NCI-H774 (cell line): ENCODE results near the gene SPSB3.

Source experiments
- DNase-seq: peaks from one replicate; lab custom pipeline; 2025; lab: John Stamatoyannopoulos, UW

Gene SPSB3

DNA sequence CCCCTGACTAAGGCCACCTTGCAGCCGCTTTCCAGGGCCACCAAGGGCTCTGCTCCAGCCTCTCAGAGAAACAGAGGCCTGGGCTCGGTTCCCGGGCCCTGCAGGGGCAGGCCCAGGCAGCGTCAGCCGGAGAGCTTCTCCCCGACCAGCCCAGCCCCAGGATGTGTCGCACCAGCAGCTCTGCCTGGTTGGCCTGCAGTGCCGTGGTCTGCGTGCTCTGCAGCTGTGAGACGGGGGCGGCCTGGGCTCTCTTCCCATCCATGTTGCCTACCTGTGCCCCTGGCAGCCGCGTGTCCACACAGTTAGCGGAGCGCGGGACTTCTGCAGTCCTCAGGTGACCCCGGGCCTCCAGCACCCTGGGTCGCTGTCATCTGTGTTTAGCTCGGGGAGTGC, 6.3 kb upstream of the SPSB3 start:
- no peak for DNase-seq

DNA sequence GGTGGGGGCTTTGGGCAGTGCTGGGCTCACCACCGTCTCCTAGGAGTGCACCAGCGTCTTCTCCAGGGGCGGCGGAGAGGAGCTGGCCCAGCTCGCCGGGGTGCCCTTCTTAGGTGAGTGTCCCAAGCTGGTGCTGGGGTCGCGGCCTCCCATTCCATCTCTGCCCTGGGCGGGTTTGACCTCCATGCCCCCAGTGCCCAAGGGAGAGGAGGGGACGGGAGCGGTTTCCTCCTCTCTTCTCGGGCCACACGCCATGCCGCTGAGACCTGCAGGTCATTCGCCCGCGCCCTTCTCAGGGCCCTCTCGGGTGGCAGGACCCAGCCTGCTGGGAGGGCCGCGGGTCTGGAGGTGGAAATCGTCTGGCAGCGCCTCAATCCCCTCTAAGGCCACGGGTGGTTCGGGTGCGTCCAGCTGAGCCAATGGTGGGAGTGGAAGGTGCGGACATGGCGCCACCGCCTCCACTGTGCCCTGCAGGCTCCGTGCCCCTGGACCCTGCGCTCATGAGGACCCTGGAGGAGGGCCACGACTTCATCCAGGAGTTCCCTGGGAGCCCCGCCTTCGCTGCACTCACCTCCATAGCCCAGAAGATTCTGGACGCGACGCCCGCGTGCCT, 5.8 kb upstream of the SPSB3 start:
- DNase-seq = no peak

DNA sequence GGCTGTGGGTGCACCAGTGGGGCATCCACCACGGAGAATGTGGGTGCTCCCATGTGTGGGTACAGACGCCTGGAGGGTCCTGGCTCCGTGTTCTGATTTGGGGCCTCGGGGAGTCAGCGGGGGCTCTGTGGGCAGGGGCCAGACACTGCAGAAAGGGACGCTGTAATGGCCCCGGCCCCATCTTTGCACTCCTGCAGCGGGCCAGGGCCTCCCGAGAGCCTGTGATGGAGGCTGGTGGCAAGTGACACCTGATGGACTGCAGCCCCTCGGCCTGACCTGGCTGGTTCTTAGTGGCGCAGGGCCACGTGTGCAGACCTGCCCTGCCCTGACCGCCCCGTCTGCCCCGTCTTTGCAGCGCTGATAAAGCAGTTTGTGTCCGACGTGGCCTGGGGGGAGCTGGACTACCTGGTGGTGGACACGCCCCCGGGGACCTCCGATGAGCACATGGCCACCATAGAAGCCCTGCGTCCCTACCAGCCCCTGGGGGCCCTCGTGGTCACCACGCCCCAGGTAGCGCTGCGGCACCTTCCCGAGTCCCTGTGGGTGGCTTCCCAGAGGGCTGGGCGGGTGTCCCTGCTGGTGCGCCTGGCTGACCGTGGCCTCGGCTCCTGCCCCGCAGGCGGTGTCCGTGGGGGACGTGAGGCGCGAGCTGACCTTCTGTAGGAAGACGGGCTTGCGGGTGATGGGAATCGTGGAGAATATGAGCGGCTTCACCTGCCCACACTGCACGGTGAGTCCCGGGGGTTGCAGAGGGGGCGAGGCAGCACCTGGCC, 5.1 kb upstream of the SPSB3 start:
- DNase-seq = no peak

DNA sequence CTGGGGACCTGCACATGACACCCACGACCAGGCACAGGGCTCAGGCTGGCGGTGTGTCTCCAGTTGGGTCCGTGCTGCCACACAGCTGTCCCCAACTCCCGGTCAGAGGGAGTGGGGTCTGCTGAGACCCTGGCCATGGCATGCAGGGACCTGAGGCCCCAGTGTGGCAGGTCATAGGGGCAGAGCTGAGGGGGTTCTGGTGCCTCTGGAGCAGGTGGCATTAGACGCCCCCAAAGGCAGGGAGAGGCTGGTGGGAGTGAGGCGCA, 4.6 kb upstream of the SPSB3 start:
- no peak for DNase-seq

DNA sequence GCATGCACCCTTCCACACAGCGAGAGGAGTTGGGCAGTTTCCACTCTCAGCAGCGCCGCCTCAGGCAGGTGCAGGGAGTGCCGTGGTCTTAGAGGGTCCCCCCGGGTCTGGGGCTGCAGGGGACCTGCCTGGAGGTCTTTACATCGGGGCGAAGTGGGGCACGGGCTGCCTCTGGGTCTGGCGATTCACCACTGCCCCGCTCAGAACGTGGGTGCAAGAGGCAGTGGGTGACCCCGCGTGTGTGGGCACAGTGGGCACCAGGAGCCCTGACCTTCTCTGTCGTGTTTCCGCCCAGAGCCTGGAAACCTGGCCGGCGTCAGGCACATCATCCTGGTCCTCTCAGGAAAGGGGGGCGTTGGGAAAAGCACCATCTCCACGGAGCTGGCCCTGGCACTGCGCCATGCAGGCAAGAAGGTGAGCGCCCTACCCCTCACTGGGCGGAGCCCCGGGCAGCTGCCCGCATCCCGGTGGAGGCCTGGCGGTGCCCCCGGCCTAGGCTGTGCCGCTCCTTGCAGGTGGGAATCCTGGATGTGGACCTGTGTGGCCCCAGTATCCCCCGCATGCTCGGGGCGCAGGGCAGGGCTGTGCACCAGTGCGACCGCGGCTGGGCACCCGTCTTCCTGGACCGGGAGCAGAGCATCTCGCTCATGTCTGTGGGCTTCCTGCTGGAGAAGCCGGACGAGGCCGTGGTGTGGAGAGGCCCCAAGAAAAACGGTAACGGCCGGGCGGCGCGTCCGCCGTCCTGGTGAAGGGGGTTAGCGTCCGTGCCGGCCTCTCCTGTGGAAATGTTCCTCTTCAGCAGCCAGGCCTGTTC, 4.1 kb upstream of the SPSB3 start:
- DNase-seq = no peak

DNA sequence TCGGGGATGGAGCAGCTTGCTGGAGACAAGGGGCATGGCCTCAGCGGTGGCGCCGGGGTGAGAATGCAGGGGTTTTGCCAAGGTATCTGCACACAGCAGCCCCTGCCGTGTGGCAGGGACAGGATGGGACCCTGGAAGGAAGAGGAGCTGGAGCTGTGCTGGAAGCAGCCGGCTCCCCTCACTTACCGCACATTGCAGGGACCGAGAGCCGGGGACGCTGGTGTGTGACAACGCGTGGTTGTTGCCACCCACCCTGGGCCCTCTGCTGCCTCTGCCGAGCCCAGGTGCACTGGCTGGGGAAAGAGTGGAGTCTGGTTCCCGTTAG, 3.4 kb upstream of the SPSB3 start:
- DNase-seq = no peak

DNA sequence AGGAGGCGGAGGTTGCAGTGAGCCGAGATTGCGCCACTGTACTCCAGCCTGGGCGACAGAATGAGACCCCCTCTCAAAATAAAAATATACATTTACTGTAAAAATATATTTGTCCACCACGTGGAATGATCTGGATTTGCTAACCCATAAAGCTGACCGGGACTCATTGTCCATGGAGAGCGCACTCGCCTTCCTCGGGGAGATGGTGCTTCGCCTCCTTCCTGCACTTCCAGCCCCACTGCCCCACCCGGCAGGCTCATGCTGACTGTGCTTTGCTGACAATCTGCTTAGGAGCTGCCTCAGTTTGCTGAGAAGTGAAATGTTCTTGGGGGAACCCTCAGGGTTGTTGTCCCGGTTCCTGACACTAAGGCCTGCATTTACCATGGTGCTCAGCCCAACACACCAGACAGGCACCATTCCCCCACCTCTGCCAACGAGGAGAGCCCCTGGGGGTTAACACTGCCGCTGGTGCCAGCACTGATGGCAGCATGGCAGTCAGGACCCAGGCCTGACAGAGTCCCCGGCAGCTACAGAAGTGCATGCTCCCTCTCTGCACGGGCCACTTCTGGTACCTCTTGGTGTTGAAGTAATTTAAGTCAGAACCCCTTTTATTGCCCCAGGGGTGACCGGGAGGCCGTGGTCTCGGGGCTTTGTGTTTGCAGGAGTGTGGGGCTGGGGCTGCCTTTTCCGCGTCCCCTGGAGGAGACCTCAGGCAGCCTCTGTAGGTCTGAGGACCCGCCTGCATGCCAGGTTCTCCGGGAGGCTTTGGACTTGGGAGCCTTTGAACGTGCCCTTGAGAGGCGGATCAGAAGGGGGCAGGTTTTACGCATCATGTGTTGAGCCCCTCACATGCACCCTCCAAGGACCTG, 2.8 kb upstream of the SPSB3 start:
- no peak for DNase-seq

DNA sequence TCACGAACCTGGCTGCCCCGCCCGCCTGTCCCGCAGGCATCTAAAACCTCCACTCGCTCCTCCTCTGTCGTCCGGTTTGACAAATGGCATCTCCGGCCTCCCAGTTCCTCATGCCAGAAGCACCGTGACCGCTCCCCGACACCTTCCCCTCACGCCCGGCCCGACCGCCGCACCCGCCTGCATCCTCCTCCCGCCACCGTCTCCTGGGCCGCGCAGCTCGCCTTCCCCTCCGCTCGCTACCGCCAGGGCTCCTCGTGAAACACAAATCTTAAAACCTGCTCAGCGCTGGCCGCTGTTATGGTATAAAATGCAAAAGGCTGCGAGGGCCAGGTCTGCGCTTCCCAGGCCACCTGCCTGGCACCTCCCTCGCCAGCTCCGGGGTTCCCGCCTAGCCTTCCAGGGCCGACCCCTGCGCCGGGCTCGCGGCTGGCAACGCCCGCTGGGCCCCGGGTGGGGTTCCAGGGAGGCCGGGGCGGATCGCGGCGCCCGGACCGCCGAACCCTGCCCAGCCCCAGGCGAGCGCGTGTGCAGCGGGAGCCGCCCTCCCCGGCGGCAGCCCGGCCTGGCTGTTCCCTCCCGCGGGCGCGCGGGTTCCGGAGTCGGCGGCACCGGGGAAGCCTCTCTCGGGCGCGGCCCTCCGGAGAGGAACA, 488 bp downstream of the SPSB3 start:
- no peak for DNase-seq

DNA sequence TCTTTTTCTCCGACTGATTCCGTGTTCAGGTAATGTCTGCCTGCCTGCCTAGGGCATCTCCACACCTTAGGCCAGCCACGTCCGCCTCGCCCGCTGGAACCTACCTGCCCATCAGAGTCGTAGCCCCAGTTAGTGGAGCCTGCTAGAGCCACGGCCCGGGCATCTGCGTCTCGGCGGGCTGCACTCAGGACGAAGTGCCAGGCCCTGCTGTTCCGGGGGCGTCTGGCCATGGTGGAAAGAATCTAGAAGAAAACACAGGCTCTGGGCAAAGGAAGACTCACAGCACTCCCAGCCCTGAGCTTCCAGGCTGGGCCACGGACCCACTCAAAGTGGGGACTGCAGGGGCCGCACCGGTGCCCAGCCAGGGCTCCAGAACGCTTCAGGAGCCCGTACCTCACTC, 1.1 kb downstream of the SPSB3 start:
- no peak for DNase-seq

DNA sequence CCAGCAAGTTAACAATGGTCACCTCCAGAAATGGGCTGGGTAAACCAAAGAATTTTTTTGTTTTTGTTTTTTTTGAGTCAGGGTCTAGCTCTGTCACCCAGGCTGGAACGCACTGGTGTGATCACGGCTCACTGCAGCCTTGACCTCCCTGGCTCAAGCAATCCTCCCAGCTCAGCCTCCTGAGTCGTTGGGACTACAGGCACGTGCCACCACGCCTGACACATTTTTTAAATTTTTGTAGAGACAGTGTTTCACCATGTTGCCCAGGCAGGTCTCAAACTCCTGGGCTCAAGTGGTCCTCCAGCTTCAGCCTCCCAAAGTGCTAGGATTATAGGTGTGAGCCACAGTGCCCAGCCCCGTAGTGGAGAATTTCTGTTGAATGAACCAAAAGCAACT, 1.7 kb downstream of the SPSB3 start:
- DNase-seq = no peak

DNA sequence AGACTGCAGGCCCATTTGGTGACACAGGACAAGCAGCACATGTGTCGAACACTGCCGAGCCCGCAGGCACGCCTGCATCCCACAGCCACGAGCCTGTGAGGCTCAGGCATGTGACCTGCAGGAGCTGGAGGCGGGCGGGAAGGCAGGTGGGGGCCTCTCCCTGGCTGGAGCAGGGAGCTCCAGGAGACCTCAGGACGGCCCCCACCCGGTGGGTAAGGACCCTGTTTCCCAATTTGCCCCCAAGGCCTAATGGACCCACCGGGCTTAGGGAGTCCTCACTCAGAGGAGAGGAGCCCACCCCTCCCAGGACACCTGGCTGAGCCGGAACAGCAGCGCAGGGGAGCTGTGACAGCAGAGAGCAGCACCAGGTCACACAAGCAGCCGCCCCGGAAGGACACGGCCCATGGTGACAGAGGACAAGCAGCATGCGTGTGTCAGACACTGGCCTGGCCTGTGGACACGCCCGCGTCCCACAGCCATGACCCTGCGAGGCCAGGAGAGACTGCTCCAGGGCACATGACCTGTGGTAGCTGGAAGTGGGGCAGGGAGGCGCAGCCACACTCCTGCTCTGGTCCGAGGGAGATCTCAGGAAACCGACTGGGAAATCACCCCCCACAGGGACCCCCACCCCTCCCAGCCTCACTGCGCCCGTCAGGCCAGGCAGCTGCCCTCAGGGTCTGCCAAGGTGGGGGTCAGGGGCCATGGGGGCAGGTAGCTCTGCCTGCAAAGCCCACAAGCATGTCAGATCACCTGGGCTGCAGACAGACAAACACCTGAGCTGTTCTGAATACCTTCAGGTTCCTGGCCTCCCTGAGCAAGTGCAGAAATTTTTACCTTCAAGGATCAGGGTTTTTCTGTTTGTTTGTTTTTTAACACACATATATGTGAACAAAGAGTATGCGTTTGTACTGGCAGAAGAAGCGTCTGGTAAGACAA, 2.4 kb downstream of the SPSB3 start:
- no peak for DNase-seq

DNA sequence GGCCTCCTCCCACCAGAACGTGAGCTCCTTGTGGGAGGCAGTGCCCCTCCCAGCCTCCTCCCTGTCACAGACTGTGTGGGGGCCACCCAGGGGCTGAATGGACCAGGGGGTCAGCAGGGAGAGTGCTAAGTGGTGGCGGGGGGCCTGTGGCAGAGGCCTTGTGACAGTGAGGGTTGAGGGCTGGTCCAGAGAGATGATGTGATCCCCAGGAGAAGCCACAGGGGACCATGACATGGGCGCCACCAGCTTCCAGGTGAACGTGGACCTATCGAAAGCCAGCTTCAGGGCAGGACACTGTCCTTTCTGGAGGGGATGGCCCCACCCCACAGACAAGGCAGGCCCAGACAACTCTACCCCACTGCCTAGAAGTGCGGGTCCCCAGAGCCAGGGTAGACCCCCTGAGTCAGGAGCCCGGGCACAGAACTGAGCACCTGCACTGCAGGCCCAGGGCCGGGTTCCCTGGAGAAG, 3.1 kb downstream of the SPSB3 start:
- DNase-seq = no peak

DNA sequence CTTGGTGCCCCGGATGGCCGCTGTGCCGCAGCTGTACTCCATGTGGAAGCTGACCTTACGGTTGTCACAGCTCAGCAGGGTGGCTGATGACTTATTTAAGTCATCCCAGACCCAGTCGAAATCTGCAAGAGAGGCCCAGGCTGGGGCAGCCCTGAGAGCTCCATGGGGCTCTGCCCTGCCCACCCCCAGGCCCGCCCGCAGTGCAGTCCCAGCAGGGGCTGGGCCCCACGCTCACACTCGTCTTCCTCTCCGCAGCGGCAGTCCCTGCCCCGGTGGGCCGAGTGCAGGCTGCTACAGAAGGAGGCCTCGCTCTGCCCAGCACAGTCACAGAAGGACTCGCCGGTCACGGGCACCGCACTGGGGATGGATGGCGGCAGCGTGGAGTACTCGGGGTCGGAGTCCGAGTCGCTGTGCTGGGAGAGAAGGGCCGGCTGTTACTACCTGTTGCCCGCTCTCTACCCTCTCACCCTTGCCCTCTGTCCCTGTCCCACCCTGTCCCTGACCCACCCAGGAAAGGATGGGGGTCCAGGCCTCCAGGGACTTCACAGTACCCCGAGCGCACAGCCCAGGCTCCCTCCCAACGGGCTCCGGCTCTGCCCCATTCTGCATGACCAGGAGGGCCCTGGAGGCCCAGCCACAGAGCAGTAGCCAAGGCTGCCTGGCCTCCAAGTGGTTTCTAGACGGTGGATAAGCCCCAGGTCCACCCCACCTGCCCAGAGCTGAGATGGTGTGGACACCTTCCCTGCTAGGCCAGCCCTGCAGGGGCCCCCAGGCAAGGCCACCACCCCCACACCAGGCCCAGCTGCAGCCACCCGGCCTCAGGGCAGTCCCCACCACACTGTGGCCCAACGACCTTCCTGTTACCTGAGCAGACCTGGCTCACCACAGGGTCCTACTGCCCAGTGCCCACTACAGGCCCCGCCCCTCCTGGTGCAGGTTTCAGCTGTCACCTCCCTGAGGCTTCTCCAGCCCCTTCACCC, 3.9 kb downstream of the SPSB3 start:
- DNase-seq = no peak

DNA sequence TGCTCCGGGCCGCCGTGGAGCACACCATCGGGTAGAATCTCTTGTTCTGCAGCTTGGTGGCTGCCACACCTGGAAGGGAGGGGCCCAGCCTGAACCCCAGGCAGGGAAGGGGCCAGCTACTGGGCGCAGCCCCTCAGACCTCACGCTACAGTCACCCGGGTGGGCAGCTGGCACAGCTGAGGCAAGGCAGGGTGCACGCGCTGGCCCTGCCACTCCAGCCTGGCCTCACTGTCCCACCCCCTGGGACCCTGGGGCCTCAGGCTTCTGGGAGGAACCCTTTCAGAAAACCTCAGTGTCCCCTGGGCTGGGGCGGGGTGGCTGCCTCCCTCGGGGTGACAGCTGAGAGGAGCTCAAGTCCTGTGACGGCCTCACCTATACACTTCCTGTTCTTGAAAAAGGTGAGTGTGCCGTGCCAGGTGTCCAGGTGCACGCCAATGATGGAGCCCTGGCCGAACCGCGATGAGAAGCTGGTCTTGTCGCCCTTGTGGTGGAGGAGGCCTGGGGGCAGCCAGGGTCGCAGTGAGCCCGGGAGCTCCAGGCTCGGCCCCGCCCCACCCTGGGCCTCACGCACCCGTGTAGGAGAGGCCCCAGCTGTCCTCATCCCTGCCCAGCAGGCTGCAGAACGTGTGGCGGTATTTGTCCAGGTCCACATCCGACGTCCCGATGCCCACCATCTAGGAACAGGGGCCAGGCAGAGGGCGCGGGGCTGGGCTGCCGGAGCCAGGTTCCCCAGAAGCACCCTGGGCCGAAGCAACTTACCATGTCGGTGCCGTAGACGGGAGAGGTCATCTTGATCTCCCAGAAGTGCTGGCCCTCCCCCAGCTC, 4.8 kb downstream of the SPSB3 start:
- no peak for DNase-seq

DNA sequence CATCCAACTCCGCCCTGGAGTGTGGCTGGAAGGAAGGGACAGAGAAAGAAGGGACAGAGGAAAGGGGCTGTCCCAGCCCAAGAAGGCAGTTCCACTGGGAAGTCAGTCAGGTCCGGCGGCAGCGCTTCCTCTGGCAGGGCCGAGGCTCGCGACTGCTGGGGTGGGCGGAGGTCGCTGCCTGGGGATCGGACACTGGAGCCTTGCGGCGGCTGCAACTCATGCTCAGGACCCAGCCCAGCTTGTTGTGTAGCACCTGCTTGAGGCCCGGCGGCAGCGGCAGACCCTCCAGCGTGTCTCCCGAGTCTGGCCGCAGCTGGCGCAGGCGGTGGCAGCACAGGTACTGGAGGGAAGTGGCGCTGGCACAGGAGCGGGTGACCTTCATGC, 5.4 kb downstream of the SPSB3 start:
- no peak for DNase-seq

DNA sequence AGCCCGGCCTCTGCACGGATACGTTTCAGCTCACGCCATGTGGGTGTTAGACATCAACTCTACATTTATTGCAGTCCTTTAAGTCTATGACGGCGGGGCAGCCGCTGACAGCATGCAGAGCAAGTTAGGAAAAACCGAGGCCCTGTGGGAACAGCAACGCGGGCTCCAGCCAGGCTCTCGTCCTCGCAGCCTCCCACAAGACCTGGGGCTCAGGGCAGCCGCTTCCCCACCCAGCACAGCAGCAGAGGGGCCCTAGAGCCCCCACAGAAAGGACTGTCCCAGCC, 5.8 kb downstream of the SPSB3 start:
- no peak for DNase-seq

DNA sequence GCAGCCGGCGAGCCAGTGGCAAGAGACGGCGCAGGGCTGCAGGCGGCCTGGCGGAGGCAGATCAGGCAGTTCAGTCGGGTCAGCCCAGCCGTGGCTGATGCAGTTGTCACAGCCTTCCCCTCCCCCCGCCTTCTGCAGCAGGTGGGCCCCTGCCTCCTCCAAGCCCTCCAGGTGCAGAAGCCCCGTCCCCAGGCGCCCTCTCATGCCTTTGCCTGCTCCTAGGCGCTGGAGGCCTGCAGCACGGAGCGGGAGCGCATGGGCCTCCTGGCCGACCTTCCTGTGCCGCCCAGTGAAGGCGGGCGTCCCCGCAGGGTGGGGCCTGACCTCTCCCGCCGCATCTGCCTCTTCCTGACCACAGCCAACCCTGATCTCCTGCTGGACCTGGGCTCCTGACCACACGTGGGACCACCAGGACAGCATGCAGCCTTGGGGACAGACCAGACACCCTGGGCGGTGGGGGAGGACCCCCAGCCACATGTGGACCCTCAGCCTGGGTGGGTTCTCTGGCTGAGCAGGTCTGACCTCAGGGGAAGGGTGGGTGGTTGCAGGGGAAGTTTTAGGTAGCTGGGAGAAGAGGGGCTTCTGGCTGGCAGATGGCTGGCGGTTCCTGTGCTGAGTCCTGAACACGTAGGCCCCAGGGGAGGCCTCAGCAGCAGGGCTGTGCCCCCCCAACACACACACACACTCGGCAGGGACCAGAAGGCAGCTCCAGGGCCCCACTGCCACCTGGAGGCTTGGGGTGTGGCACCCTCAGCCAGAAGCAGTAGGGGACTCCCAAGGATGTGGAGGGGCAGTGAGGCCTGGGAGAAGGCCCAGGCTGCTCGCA, 6.3 kb downstream of the SPSB3 start:
- DNase-seq = no peak
